IPS-18c (cell line): ENCODE data around the gene ADCY9.

Experiments used
- H3K4me3 ChIP-seq: 2 replicates; pipeline ENCODE4 v1.7.0; 2013; ENCODE audit warnings: low read depth, mild to moderate bottlenecking, low read length, moderate library complexity; ENCODE audit not compliant: insufficient read depth
- H3K9me3 ChIP-seq: one replicate; pipeline ENCODE4 v1.6.1; 2013; ENCODE audit warnings: mild to moderate bottlenecking, low read length, moderate library complexity; ENCODE audit not compliant: control insufficient read depth, insufficient read depth

Gene ADCY9

DNA sequence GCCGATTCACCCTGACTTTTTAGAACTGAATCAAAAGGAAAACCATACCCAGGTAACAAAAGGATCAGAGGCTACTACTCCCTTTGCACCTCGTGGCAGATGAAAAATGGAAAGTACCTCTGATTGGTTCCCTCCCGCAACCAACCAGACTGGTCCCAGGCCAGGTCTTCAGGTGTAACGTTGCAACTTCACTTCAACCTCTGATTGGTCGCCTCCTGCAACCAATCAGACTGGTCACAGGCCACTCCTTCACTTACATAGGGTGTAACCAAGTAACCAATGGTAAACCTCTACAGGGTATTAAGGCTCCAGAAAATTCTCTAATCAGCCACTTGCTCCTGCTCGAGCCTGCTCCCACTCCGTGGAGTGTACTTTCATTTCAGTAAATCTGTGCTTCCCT is 89.4 kb downstream of the ADCY9 start:
- Histone ChIP-seq H3K4me3 (no peak overlapping the region), H3K9me3 (peaks cover 5% of the 10 kb centered on the region)

DNA sequence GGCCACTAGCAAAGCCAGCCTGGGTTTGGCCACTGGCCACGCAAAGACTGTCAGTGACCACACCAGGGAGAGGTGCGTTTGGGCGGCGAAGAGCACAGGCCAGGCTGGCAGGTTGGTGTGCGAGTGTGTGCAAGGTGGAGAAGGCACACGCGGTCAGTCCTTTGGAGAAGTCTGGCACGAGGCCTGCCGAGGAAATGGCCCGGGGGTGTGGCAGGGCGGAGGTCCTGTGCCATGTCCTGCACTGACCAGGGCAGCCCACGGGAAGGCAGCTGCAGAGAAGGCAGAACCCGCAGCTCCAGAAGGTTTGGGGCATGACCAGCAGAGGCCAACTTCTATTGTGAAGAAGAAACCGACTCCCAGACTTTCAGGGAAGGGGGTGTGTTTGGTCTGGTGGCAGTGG is 90.8 kb downstream of the ADCY9 start:
- H3K4me3 ChIP-seq, result no peak overlapping the region
- H3K9me3 ChIP-seq, result peaks cover 5% of the 10 kb centered on the region

DNA sequence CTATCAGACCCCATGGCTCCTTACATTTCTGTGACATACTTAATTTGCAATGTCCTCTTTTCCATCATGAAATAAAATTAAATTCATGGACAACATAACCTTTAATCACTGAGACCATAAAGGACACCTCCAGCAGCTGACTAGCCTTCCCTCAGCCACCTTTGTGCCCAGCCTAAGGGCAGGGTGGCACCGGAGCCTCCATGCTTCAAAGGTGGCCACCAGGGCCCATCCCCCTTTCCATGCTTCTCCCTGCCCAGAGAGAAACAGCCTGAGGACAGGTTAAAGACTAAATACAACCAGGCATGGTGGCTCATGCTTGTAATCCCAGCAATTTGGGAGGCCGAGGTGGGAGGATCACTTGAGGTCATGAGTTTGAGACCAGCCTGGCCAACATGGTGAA is 94.3 kb downstream of the ADCY9 start:
- Histone ChIP-seq H3K9me3 (no peaks in the 10 kb centered on the region), H3K4me3 (no peak overlapping the region)

- Histone ChIP-seq H3K9me3 (no peaks in the 10 kb centered on the region), H3K4me3 (no peak overlapping the region)
These were observed 95.0 kb downstream of the ADCY9 start for GRCh38 chr16:4021070-4021779.

DNA sequence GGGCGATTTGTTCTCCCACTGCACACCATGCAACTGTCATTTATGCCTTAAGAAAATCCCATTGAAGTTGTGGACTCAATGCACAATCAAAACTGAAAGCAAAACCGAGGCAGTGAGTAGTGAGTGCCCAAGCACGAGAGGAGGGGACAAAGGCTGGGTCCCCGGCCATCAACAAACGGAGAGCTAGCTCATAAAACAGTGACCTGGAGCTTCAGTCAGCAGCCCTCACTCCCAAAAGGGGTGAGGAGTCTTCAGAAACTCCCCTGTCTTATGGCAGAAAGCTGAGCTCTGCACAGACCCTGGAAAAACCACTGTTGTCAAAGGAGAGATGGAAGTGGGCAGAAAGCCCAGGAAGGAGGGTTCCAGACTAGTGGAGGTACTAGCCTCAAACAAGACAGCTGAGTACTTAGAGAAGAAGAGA is 96.9 kb downstream of the ADCY9 start:
- Histone ChIP-seq H3K4me3 (no peak overlapping the region), H3K9me3 (peaks cover 4% of the 10 kb centered on the region)

- Histone ChIP-seq H3K4me3 (no peak overlapping the region), H3K9me3 (peaks cover 4% of the 10 kb centered on the region)
These were observed 97.9 kb downstream of the ADCY9 start for GRCh38 chr16:4018391-4018790.

GRCh38 chr16:4017807-4018206 is 98.4 kb downstream of the ADCY9 start:
- no peak overlapping the region for H3K4me3 ChIP-seq
- peaks cover 4% of the 10 kb centered on the region for H3K9me3 ChIP-seq

DNA sequence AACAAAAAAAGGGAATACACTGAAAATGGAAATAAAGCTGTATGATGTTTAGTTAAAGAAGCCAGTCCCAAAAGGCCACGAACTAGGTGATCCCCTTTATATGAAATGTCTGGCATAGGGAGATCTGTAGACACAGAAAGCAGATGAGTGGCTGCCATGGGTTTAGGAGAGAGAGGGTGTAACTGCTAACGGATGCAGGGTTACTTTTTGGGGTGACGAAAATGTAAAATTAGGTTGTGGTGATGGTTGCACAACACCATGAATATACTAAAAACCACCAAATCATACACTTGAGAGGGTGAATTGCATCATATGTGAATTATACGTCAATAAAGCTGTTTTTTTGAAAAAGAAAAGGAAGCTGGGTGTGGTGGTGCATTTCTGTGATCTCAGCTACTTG is 99.6 kb downstream of the ADCY9 start:
- Histone ChIP-seq H3K4me3 (no peak overlapping the region), H3K9me3 (peaks cover 4% of the 10 kb centered on the region)

- Histone ChIP-seq H3K4me3 (no peak overlapping the region), H3K9me3 (peaks cover 4% of the 10 kb centered on the region)
These were observed 100.3 kb downstream of the ADCY9 start for GRCh38 chr16:4016005-4016352.

DNA sequence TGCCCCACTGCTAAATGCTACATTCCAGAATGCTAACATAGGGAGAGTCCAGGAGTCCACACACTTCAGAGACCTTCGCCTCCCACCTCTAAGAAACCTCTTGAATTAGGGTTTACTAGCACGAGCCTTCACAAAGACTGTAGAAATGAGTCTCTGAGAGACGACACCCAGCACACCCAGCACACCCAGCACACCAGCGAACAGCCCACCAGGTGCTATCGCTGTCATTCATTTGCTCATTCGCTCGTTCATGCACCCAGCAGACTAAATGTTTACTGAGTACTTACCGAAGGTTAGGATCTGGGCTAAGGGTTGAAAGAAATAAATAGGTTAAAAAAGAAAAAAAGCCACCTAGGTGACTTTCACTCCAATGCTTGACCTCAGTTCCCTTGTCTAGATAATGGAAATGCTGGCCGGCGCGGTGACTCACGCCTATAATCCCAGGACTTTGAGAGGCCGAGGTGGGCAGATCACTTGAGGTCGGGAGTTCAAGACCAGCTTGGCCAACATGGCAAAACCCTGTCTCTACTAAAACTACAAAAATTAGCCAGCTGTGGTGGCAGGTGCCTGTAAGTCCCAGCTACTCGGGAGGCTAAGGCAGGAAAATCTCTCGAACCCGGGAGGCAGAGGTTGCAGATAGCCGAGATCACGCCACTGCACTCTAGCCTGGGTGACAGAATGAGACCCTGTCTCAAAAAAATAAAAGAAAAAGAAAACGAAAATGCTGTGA is 100.8 kb downstream of the ADCY9 start:
- H3K9me3 ChIP-seq, result peaks cover 4% of the 10 kb centered on the region
- H3K4me3 ChIP-seq, result no peak overlapping the region

- Histone ChIP-seq H3K9me3 (peaks cover 4% of the 10 kb centered on the region), H3K4me3 (no peak overlapping the region)
These were observed 104.2 kb downstream of the ADCY9 start for GRCh38 chr16:4011940-4012629.

DNA sequence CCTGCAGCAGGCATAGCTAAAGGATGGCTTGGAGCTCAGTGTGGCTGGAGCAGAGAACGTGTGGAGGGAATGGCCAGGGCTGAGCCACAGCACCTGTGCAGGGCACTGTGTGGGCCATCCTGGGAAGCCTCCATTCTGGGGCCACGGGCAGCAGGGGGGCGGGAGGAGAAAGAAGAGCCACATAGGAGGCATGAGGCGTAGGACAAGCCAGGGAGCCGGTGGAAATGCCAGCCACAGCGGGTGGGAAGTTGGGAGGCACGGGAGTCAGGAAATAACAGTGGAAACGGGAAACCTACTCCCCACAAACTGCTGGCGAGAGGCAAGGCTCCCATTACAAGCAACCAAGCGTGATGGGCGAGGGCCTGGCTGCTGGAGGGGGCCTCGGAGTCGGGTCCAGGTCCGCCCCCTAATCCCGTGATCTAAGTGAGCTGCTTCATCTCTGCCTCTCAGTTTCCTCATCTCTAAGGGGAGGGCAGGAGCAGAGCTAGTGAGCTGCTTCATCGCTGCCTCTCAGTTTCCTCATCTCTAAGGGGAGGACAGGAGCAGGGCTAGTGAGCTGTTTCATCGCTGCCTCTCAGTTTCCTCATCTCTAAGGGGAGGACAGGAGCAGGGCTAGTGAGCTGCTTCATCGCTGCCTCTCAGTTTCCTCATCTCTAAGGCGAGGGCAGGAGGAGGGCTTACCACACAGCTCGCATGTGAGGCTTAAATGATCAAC is 104.9 kb downstream of the ADCY9 start:
- Histone ChIP-seq H3K9me3 (peaks cover 4% of the 10 kb centered on the region), H3K4me3 (no peak overlapping the region)

- Histone ChIP-seq H3K4me3 (no peak overlapping the region), H3K9me3 (peaks cover under 1% of the 10 kb centered on the region)
These were observed 105.8 kb downstream of the ADCY9 start for GRCh38 chr16:4010225-4011158.

DNA sequence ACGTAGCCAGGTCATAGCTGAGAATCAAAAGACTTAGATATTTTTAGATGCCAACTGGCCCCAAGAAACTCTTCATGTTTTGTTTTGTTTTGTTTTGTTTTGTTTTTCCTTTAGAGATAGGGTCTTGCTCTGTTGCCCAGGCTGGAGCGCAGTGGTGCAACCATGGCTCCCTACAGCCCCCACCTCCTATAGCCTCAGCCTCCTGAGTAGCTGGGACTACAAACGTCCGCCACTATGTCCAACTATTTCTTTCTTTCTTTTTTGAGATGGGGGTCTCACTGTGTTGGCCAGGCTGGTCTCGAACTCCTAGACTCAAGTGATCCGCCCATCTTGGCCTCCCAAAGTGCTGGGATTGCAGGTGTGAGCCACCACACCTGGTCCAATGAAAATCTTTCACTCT is 107.1 kb downstream of the ADCY9 start:
- H3K9me3 ChIP-seq, result no peaks in the 10 kb centered on the region
- no peak overlapping the region for H3K4me3 ChIP-seq

GRCh38 chr16:4008116-4008515 is 108.1 kb downstream of the ADCY9 start:
- H3K4me3 ChIP-seq, result no peak overlapping the region
- no peaks in the 10 kb centered on the region for H3K9me3 ChIP-seq

- H3K4me3 ChIP-seq, result no peak overlapping the region
These were observed 109.7 kb downstream of the ADCY9 start for GRCh38 chr16:4006397-4006999.

More at GRCh38 chr16:4006397-4006999, 109.7 kb downstream of the ADCY9 start:
- no peaks in the 10 kb centered on the region for H3K9me3 ChIP-seq
